H1 (cell line): ENCODE data around the gene MEX3D. TPM values are rescaled to one million over a fixed set of nuclear protein-coding genes. Genes with fewer than 3 reads are reported as not detected.

ENCODE experiments used
- CTCF ChIA-PET: fragments of 300-600 bp; sonication (Branson Sonifier 250); formaldehyde crosslinking; loops from one replicate; lab custom pipeline; 2021; ENCODE audit not compliant: partially characterized antibody; lab: Charles Lee
- POLR2A ChIA-PET: fragments of 300-600 bp; sonication (Branson Sonifier 250); formaldehyde crosslinking; loops from one replicate; lab custom pipeline; 2021; ENCODE audit warnings: inconsistent platforms; ENCODE audit not compliant: partially characterized antibody; lab: Charles Lee
- DNase-seq, 2 experiments: peaks; one replicate each; pipeline versions ENCODE4 v3.0.0 to v3.0.0-alpha.2; 2010 to 2022; ENCODE audit warnings: low spot score in 2 of 2, low read depth in 1 of 2, mixed read lengths in 1 of 2
- FAIRE-seq: peaks from 2 replicates; lab custom pipeline; 2011; peaks lifted over from hg19 to GRCh38; lab: Jason Lieb, UNC
- H2AFZ ChIP-seq: 2 replicates; pipeline ENCODE4 v1.8.1; 2012; ENCODE audit warnings: low read length, inconsistent platforms
- H2AK5ac ChIP-seq: 2 replicates; pipeline ENCODE4 v1.6.1; 2013; ENCODE audit warnings: low read depth, low read length
- H2BK120ac ChIP-seq: replicated peaks from 2 replicates; pipeline ENCODE3; 2013; ENCODE audit warnings: low read depth, low read length, inconsistent platforms
- H2BK12ac ChIP-seq: 2 replicates; pipeline ENCODE4 v1.6.1; 2013; ENCODE audit warnings: low read depth, low read length
- H2BK15ac ChIP-seq: 2 replicates; pipeline ENCODE4 v1.6.1; 2013; ENCODE audit warnings: low read length
- H2BK20ac ChIP-seq: 2 replicates; pipeline ENCODE4 v1.6.1; 2013; ENCODE audit warnings: low read length
- H2BK5ac ChIP-seq: 2 replicates; pipeline ENCODE4 v1.6.1; 2013; ENCODE audit warnings: low read depth, low read length
- H3K14ac ChIP-seq: 2 replicates; pipeline ENCODE4 v1.6.1; 2013; ENCODE audit warnings: inconsistent platforms; ENCODE audit not compliant: insufficient read length
- H3K18ac ChIP-seq: 2 replicates; pipeline ENCODE4 v1.6.1; 2013; ENCODE audit warnings: low read length; ENCODE audit errors: extremely low read depth
- H3K23ac ChIP-seq: 2 replicates; pipeline ENCODE4 v1.6.1; 2013; ENCODE audit warnings: inconsistent platforms; ENCODE audit not compliant: insufficient read length
- H3K23me2 ChIP-seq: 2 replicates; pipeline ENCODE4 v1.6.1; 2013; ENCODE audit warnings: low read depth, low read length
- H3K27ac ChIP-seq: 2 replicates; pipeline ENCODE4 v1.6.1; 2011; ENCODE audit warnings: low read depth, low read length, inconsistent platforms
- H3K27me3 ChIP-seq, 4 experiments: replicated peaks in 1 of 4; 1 replicate in 1 of 4; 2 replicates in 3 of 4; pipeline versions ENCODE4 v1.6.1 to v1.8.1; 2011 to 2013; ENCODE audit warnings: low read length in 3 of 4, mild to moderate bottlenecking in 3 of 4, inconsistent platforms in 2 of 4, mixed read lengths in 2 of 4, moderate library complexity in 1 of 4; ENCODE audit not compliant: control insufficient read depth in 3 of 4, insufficient read depth in 3 of 4; ENCODE audit errors: extremely low read depth in 1 of 4
- H3K36me3 ChIP-seq, 4 experiments: 2 replicates each; pipeline versions ENCODE4 v1.6.1 to v1.8.1; 2011 to 2013; ENCODE audit warnings: mild to moderate bottlenecking in 4 of 4, low read length in 3 of 4, moderate library complexity in 2 of 4, control low read depth in 1 of 4, inconsistent platforms in 1 of 4; ENCODE audit not compliant: insufficient read depth in 4 of 4, control insufficient read depth in 2 of 4
- H3K4ac ChIP-seq: replicated peaks from 2 replicates; pipeline ENCODE3; 2013; ENCODE audit warnings: low read length, low read depth, mixed read lengths, inconsistent platforms; ENCODE audit not compliant: insufficient read length
- H3K4me1 ChIP-seq, 4 experiments: replicated peaks in 1 of 4; 1 replicate in 1 of 4; 2 replicates in 3 of 4; pipeline versions ENCODE4 v1.6.1 to v1.8.1; 2011 to 2013; ENCODE audit warnings: low read length in 3 of 4, inconsistent platforms in 2 of 4, mixed read lengths in 1 of 4; ENCODE audit not compliant: insufficient read depth in 4 of 4, control insufficient read depth in 3 of 4
- H3K4me2 ChIP-seq, 2 experiments: 2 replicates each; pipeline versions ENCODE4 v1.6.1 to v1.8.1; 2011 to 2013; ENCODE audit warnings: low read depth in 2 of 2, low read length in 2 of 2, control low read depth in 1 of 2, inconsistent platforms in 1 of 2, mild to moderate bottlenecking in 1 of 2; ENCODE audit not compliant: insufficient read depth in 1 of 2
- H3K4me3 ChIP-seq, 4 experiments: fragments of 200-600, 300-600 bp in 1 of 4; sonication (generic), shearing (Covaris generic), sonication (Bioruptor Twin) in 1 of 4; 2 replicates each; pipeline versions ENCODE4 v1.5.1 to v1.8.1; 2011 to 2016; ENCODE audit warnings: low read length in 4 of 4, low read depth in 3 of 4, control low read depth in 2 of 4, inconsistent platforms in 2 of 4, mild to moderate bottlenecking in 2 of 4, mixed read lengths in 1 of 4, moderate library complexity in 1 of 4; ENCODE audit not compliant: insufficient read depth in 2 of 4; ENCODE audit errors: extremely low read depth in 1 of 4
- H3K56ac ChIP-seq: replicated peaks from 2 replicates; pipeline ENCODE3; 2013; ENCODE audit warnings: low read depth, mild to moderate bottlenecking, mixed read lengths, low read length, inconsistent platforms; ENCODE audit not compliant: insufficient read length
- H3K79me1 ChIP-seq: 2 replicates; pipeline ENCODE4 v1.6.1; 2013; ENCODE audit warnings: low read depth, low read length, control low read depth
- H3K79me2 ChIP-seq, 2 experiments: 2 replicates each; pipeline versions ENCODE4 v1.6.1 to v1.8.1; 2012 to 2013; ENCODE audit warnings: low read length in 2 of 2, mild to moderate bottlenecking in 2 of 2, inconsistent platforms in 1 of 2; ENCODE audit not compliant: insufficient read depth in 2 of 2, control insufficient read depth in 1 of 2
- H3K9ac ChIP-seq, 4 experiments: replicated peaks in 1 of 4; 1 replicate in 1 of 4; 2 replicates in 3 of 4; pipeline versions ENCODE4 v1.6.1 to v1.8.1; 2011 to 2013; ENCODE audit warnings: low read depth in 3 of 4, low read length in 3 of 4, control low read depth in 2 of 4, mild to moderate bottlenecking in 2 of 4, moderate library complexity in 2 of 4, inconsistent platforms in 1 of 4; ENCODE audit errors: extremely low read depth in 1 of 4
- H3K9me3 ChIP-seq, 2 experiments: 2 replicates each; pipeline versions ENCODE4 v1.6.1 to v1.8.1; 2012 to 2013; ENCODE audit warnings: mild to moderate bottlenecking in 2 of 2, moderate library complexity in 2 of 2, control low read depth in 1 of 2, inconsistent platforms in 1 of 2, low read depth in 1 of 2, low read length in 1 of 2, mixed read lengths in 1 of 2; ENCODE audit not compliant: insufficient read depth in 2 of 2
- H4K20me1 ChIP-seq, 2 experiments: replicated peaks in 1 of 2; 2 replicates each; pipeline versions ENCODE3 to v1.8.1; 2011 to 2013; ENCODE audit warnings: inconsistent platforms in 2 of 2, low read length in 2 of 2, mild to moderate bottlenecking in 1 of 2; ENCODE audit not compliant: insufficient read depth in 2 of 2, control insufficient read depth in 1 of 2
- H4K5ac ChIP-seq: 2 replicates; pipeline ENCODE4 v1.6.1; 2013; ENCODE audit warnings: low read length, low read depth, mixed read lengths, inconsistent platforms; ENCODE audit not compliant: insufficient read length
- H4K8ac ChIP-seq: 2 replicates; pipeline ENCODE4 v1.8.0; 2013; ENCODE audit warnings: mild to moderate bottlenecking, moderate library complexity, low read length, inconsistent platforms; ENCODE audit not compliant: insufficient read depth; ENCODE audit errors: extremely low read depth
- H4K91ac ChIP-seq: replicated peaks from 2 replicates; pipeline ENCODE3; 2013; ENCODE audit warnings: low read length, mixed read lengths, inconsistent platforms; ENCODE audit not compliant: insufficient read length
- EGR1 ChIP-seq: IDR thresholded peaks from 2 replicates; pipeline ENCODE4 v1.6.1; 2011; ENCODE audit warnings: low read depth, low read length, borderline replicate concordance
- POLR2A ChIP-seq, 2 experiments: IDR thresholded peaks; 1 replicate in 1 of 2; 2 replicates in 1 of 2; pipeline ENCODE4 v1.6.1; 2011; ENCODE audit warnings: low read depth in 2 of 2, low read length in 2 of 2, mild to moderate bottlenecking in 2 of 2; ENCODE audit errors: control extremely low read depth in 1 of 2
- TAF1 ChIP-seq: IDR thresholded peaks from 2 replicates; pipeline ENCODE4 v1.6.1; 2011; ENCODE audit warnings: mild to moderate bottlenecking, low read depth, low read length
- WGBS, 2 experiments: shearing (Covaris generic) in 1 of 2; methylation state at CpG; one replicate each; pipeline versions ENCODE4 v1.1.6 to v1.1.7; 2013 to 2015; ENCODE audit warnings: low lambda C conversion rate in 2 of 2, mixed read lengths in 2 of 2, inconsistent platforms in 1 of 2, low coverage in 1 of 2, missing lambda C conversion rate in 1 of 2; ENCODE audit not compliant: insufficient replicate concordance in 2 of 2, insufficient coverage in 1 of 2, insufficient read length in 1 of 2; ENCODE audit errors: extremely low coverage in 1 of 2, missing lambda C conversion rate in 1 of 2; 5-methylcytosine and 5-hydroxymethylcytosine counted together
- polyA plus RNA-seq, 7 experiments: library from polyadenylated mRNA; depleted of rRNA in 3 of 7; stranded (reverse) in 5 of 7; unstranded in 2 of 7; fragments of >200 nt in 5 of 7; fragments of 200-250 nt in 2 of 7; gene quantifications; 1 replicate in 5 of 7; 2 replicates in 1 of 7; 4 replicates in 1 of 7; pipeline versions ENCODE4 v1.2.1 to v1.2.3, GENCODE V29; 2011 to 2013; ENCODE audit warnings: missing spikeins in 2 of 7, mixed read lengths in 2 of 7
- total RNA-seq: library from RNA; stranded (reverse); fragmentation: NEBNext Ultra II Directional; extraction: Animal tissue kit (Norgen Biotek cat#: 25700); gene quantifications from 2 replicates; pipeline ENCODE4 v1.2.1, GENCODE V29; 2021

Gene MEX3D
- total and polyA plus RNA-seq, 2 of the 8 experiments (the other 6 are each of a cell fraction or from before 2014, with no cell fraction given) = 20.8 to 78.8 TPM

GRCh38 chr19:1533510-1534150 is 34.5 kb downstream of the MEX3D start:
- no peak overlapping the region for H2BK15ac ChIP-seq
- H2BK5ac ChIP-seq = no peak overlapping the region
- TF ChIP-seq POLR2A (IDR thresholded peaks at IDR 0.05; ENCODE audit: control extremely low read depth in 1 of 2, low read depth in 2 of 2, low read length in 2 of 2) (no peak), TAF1 (no peak), EGR1 (no peak)
- H2BK20ac ChIP-seq = no peak overlapping the region
- no peak for FAIRE-seq
- no peaks in the 10 kb centered on the region for H3K9me3 ChIP-seq
- ChIA-PET POLR2A (interaction anchor here (0.6 to 1.1 kb wide), 3 partner anchors 9 to 33 kb away, joined by 3 to 4 read pairs (median 3); no protein-coding TSS in a partner anchor), CTCF (interaction anchor here (2.8 kb wide), 1 partner anchor 12 kb away, joined by 8 read pairs; no protein-coding TSS in a partner anchor)
- no peak overlapping the region for H4K5ac ChIP-seq
- no peak overlapping the region for H2BK12ac ChIP-seq
- H3K79me1 ChIP-seq = no peaks in the 10 kb centered on the region
- no peaks in the 10 kb centered on the region for H3K23me2 ChIP-seq
- H3K27me3 ChIP-seq = no peaks in the 10 kb centered on the region; a peak in 1 of 7 replicates
- H3K79me2 ChIP-seq = no peaks in the 10 kb centered on the region
- no peak overlapping the region; the same call in 1 of the 2 replicates for H4K8ac ChIP-seq
- no peak overlapping the region for H3K23ac ChIP-seq
- H2BK120ac ChIP-seq = no peak overlapping the region
- no peak overlapping the region for H3K14ac ChIP-seq
- peaks cover 0 to 4% of the 10 kb centered on the region in 2 experiments for H4K20me1 ChIP-seq
- no peak overlapping the region for H2AFZ ChIP-seq
- no peak for DNase-seq
- H3K56ac ChIP-seq = no peak overlapping the region
- no peak overlapping the region for H3K4me3 ChIP-seq
- H2AK5ac ChIP-seq = no peak overlapping the region
- no peak overlapping the region for H3K9ac ChIP-seq
- no peak overlapping the region for H3K18ac ChIP-seq
- no peak overlapping the region for H4K91ac ChIP-seq
- no peak overlapping the region for H3K4me2 ChIP-seq
- no peak overlapping the region for H3K27ac ChIP-seq
- 89% methylated on average over 16 of the region's 23 CpGs; no CpG with 5 or more reads in 1 of the 2 experiments for WGBS, 2 experiments
- H3K36me3 ChIP-seq = no peaks in the 10 kb centered on the region
- no peaks in the 10 kb centered on the region for H3K4me1 ChIP-seq
- no peak overlapping the region for H3K4ac ChIP-seq
